Left renal cortex interstitium (tissue), 4 donors: ENCODE measurements around the gene KCNMB2. TPM values are rescaled to one million over a fixed set of nuclear protein-coding genes. Genes with fewer than 3 reads are reported as not detected.

ENCODE experiments used
- DNase-seq, 4 donors: peaks; one replicate each; pipeline ENCODE4 v3.0.0-alpha.2; 2013; ENCODE audit warnings: low read depth in 4 of 4, low spot score in 2 of 4, missing footprints in 1 of 4
- polyA plus RNA-seq, 4 donors: library from polyadenylated mRNA; unstranded; fragments of 120-200 nt; gene quantifications; one replicate each; pipeline ENCODE4 v1.2.1, GENCODE V29; 2013; ENCODE audit not compliant: insufficient read length in 4 of 4

Gene KCNMB2
- polyA plus RNA-seq, 4 donors, result 22.5 to 32.0 (median 29.9) TPM

DNA sequence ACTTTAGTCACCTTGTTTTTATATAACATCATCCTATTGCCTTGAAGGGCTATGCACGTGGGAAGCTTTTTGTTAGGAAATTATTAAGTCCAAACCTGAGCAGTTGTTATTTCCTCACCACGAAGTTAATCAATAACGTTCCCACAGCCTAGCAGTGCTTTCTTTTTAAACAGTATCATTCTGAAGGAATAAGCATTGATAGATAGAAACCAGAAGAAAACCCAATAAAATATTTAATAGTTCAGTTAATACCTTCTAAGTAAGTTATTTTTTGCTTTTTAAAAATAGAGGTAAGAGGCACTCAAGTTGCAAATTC is 149.3 kb downstream of the KCNMB2 start:
- no peak for DNase-seq

DNA sequence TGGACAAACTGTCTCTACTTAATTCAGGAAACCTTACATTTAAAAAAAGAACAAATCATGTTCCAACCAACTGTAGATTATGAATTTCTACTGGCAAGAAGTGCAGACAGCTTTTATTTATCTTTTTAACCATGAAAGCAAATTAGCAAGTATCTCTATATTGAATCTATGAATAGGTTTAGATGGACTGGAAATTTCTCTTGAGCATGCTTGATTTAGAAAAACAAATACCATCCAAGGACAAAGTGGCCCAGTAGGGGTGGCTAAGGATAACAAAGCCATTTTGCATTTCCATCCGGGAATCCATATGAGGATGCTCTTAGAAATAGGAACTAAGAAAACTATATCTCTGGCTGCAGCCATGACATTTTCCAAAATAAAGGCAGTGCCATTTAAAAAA is 150.6 kb downstream of the KCNMB2 start:
- no peak for DNase-seq

DNA sequence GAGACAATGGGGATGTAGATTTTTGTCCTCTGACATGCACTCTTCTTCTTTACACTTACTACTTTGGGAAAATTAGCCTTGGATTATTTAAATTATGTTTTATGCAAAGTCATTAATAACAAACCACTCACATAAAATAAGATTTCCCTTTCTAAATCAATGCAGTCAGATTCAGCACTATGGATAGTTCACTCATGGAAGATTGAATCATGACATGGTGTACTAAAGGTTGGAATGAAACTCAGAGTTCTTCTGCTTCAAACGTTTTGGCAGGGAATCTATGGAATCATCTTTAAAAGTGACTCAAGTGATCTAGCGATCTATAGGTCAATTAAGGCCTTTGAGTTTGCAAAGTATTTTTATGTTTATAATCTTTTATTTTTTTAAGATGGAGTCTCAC is 154.3 kb downstream of the KCNMB2 start:
- DNase-seq, result no peak

DNA sequence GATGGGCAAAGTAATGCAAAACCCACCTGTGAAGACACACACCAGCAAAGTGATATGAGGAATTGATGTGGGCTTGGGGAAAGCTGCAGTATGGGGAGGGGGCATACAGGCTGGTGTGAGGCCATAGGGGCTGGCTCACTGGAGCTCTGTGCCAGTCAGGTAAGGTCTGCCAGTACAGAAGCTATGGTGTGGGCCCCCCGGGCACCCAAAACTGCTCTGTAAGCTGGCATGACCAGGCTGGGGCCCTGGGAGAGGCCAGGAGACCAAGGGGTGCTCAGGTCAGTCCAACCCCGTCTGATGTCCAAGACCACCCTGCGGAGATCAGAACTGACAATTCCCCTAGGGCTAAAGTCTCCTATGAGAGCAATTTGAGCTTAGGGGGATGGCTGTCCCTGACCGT is 163.1 kb downstream of the KCNMB2 start:
- DNase-seq, result no peak

DNA sequence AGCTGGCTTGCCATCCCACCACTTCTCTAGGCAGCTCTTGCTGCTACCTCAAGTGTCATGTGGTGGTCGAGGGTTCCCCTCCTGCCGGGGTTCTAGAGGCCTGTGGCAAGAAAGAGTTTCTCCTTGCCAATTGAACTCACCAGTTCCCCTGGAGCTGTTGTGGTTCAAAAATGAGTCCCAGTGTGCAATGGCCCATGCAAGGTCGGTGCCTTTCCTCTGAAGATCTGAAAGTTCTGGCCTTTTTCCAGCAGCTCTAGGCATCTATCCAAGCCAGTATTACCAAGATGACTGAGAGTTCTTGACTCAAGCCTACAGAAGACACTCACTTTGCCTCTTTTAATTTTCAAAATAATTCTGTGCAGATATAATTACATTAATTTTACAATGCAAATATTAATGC is 163.6 kb downstream of the KCNMB2 start:
- no peak for DNase-seq

DNA sequence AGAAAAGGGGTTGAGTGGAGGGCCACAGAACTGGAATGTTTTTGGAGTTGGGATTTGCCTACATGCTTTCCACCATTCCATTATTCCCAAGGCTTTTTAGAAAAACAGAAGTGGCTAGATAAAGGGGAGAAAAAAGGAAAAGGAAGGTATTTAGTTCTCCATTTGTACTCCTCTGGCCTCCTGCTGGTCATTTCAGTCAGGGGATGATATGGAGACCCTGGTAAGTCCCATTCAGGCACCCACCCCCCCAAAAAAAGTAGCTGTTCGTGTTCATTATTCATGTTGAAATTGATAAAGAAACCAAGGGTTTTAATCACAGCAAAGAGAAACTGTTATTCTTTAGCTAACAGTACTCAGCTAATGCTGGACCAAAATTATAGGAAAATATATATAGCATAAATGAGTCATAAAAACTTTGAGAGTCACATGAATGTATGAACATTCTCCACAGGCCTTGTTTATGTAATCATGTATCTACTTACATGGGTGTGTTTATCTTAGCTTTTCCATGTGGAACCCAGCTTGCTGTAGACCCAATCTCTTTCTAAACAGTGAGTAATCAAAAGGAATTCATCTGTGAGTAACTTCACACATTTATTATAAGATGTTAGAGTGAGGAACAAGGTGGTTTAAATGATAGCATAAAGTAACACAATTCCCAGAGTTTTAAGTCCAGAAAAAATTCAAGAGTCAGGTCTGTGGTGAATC is 167.2 kb downstream of the KCNMB2 start:
- no peak for DNase-seq

DNA sequence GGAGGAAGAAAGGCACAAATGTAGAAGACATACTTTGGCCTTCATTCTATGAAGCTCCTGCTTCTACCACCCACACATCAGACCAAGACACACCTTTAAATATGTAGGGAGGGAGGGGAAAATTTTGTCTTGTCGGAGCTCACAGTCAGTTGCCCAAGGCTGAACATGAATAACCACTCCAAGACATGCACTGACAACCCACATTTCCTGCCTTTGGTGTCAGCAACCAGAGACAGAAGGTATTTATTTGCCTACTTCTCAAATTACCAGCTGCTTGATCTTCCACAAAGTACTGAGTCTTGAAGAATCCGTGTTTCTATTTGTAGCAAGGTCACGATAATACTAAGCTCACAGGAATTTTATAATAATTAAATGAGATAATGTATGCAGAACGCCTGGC is 169.7 kb downstream of the KCNMB2 start:
- no peak for DNase-seq

DNA sequence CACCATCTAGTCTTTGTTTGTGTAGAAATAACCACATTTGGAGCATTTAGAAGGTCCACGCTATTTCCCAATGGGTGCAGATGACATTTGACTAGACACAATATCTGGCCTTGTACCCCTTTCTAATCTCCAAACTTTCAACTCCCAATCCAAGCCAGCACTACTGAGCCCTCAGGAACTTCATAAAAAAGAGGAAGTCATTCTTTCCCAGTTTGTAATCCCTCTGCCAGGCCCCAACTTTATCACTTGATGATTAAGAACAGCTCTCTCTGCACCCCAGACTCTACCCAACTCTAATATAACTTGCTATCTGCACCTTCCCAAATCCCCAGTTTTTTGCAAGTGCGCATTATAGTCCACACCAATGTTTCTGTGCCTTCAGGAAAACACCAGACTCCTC is 170.2 kb downstream of the KCNMB2 start:
- no peak for DNase-seq

DNA sequence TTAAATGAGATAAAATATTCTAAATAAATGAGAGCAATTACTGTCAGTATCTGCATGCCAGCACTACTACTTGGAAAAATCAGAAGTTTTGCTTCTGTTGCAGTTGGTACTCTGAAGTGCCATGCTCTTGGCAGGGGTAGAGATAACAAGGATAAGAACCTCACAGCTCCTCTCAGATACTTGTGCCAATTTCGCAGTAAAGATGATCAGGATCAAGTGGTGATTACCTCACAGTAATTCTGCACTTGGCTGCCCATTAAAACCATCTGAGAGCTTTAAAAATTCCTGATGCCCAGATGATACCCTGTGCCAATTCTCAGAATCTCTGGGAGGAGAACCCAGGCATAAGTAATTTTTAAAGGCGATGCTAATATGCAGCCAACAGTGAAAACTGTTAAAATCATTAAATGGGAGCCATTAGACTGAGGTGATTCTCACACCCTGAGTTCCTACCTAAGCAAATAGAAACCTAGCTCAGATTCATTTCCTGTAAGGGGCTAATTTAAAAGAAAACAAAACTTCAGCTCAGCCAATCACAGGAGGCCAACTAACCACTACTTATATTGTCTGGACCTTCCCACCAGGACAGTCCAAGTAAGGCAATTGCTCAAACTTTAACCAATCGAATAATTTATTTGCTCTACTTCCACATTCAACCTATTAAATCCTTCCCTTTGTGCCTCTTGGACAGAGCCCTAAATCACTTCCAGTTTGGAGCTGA is 171.2 kb downstream of the KCNMB2 start:
- DNase-seq, result no peak

DNA sequence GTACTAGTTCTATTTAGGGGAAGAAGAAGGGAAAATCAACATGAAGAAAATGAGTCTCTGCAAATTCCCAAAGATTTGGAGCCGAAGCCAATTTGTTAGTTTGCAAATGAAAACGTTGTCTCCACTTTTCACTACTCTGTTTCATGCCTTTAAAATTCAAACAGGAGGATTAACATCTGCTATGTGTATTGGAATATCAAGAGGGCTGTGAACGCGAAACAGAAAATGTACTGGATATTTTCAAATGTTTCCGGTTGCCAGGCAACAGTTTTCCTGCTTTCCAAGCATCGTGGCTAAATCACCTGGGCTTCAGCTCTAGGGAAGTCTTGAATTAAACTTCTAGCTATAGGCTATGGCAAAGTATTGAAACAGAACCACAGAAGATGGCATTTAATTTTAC is 172.8 kb downstream of the KCNMB2 start:
- DNase-seq, result peak in 1 of 4 donors; percentile 32

DNA sequence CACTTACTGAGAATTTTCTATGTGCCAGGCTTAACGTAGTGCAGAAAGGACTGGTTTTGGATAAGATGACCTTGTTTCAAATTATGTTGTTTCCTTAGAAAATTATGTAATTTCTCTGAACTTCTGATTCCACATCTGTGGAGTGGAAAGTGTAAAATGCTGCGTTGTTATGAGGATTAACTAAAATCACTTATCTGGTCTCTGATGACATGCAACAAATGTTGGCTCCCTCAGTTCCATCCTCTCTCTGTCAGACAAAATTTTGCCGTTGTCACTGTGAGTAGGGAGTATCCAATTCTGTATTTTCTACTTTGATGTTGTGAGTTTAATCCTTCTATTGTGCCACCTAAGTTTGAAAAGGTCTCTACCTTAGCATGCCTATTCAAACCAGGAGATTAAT is 175.5 kb downstream of the KCNMB2 start:
- DNase-seq, result no peak

DNA sequence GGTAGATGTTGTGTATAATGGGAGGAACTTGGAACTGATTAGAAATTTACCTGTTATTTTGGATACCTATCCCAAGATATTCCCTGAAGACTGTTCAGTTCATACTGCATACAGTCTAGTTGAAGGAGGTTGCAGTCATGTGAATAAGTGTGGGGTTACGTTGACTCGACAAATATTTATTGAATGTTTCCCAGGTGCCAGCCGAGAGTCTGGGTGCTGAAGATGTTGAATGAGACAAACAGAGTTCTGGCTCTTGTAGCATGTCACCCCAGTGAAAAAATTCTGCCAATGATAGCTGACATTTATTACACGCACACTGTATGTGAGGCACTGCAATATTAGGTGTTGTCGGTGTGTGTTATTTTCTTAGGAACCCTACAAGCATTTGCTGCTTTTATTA is 176.0 kb downstream of the KCNMB2 start:
- DNase-seq, result no peak

DNA sequence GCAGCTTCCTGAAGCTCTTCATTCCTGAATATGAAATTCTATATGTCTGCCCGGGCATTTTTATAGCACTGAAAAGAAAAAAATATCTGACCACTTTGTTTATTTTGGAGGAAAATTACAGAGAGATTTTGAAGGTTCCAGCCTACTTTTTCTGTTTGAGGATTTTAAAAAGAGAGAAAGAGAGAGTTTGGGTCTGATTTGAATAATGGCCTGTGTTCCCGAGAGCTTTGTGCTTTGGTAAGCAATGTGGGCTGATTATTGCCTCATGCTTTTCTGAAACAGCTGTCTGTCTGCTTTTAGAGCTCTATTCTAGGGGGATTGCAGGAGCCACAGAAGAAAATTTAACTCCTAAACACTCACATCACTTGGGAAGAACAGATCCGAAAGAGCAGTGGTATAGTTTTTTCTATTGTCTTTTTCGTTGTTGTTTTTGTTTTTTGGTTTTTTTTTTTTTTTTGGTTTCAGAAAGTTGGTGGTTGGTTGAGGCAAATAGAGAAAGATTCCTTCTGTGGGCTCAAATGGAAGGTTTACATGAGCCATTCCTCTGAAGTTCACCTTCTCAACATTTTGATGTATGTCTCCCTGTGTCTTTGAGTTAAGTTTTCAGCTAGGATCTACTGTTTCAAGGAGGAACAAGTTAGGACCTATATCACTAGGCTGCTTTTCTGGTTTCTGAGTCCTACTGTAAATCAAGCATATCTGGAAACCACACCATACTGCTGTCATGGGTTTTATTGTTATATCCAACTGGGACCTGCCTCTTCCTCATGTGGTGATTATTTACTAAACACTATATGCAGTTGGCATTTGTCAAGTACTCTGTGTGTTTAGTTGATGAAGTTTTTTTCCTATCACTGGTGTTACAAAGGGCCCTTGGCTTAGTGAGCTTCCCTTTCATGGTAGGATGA is 178.9 kb downstream of the KCNMB2 start:
- no peak for DNase-seq

DNA sequence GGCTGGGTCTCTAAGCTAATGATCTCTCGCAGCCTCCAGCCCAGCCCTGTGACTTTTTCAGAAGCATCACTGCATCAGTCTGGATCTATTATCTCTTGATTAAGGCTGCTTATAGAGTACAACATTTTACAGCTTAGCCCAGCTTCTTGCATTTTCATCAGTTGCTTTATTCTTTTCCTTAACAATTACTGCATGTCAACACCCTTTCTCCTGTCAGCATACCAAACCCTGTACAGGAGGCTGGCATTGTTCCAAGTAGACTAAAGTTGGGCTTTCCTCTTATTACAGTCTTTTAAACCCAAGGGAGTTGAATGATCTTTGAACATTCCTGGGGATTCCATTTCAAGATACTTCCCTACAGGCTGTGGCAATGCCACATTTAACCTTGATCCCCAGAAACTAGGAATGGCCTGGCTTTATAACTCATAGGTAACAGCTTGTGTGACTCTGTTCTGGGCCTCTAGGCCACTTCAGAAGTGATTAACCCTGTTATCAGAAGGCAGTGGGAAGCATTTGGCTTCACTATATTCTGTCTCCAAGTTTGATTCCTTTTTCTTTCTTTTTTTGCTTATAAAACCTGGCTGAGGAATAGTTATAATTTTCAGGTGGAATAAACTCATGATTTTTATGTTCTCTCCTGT is 182.9 kb downstream of the KCNMB2 start:
- DNase-seq, result no peak

DNA sequence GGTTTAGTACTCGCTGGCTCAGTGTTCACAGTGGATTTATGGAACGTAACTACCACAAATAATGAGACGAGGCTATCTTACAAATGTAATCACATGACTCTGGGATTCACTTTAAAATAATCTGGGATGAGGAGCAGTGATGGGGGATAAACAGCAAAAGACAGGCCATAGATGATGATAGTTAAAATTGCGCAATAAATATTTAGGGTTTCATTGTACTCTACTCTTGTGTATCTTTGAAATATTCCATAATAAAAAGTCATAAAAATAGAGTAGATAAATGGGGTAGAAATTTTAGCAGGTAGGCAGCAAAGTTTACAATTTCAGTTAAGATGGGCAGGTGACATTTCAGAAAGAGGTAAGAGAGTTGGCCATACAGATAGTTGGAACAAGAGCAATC is 196.6 kb downstream of the KCNMB2 start:
- DNase-seq, result no peak

DNA sequence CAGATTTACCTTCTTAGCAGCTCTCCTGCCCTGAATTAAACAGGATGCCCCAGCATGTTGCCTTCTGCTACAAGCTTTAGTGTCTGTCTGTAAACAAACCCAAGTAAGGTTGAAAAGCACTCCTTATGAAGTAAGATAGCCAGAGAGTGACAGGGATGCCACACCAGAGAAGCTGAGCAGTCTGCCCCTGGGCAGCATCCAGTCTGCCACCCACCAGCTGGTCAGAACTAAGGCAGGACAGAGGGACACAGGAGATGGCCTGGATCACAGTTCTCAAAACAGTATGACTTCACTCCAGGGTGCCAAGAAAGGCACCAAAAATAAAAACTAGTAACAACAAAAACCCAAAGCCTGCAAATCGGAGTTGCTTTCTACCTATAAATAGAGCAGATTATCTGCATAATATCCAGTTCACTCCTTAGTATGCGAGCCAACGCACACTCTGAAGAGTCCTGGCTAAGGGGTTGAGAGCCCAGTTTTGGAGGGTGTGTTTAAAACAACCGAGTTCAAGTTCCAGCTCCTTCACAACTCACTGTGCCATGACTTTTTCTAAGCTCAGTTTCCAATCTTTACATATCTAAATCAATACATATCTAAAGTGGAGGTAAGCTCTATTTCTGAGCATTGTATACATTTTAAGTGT is 198.9 kb downstream of the KCNMB2 start:
- DNase-seq, result no peak

DNA sequence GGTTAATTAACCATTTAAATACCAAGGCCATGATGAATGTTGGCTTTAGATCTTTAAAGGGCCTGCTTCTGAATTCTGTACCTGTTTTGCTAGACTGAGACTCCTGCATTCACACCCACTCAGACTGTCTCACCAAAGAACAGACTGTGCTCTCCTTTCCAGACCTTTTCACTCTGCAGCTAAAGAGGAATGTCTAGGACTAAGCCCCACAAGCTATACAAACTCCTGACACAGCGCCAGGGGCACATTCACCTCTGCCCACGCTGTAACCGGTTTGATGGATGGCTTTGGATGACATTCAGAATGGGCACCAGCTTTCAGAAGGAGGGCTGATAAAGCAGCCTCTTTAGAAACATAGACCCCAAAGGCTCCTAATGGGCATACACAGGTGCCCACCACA is 200.1 kb downstream of the KCNMB2 start:
- DNase-seq, result no peak

DNA sequence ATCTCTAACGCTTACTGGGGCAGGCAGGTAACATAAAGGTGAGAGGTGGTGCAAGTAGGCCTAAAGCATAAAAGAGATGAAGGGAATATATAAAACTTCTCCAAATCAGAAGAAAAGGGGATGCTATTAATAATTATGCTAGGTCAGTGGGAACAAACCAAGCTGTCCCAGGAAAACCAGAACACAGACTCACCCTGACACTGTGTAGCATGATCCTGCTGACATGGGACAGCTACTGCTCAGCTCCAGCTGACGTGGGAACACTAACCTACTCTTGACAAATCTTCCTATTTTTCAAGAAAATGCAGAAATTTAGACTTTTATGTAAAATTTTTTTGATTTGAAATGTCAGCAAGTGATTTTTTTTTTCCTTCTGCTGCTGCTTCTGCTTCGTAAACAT is 203.5 kb downstream of the KCNMB2 start:
- no peak for DNase-seq

DNA sequence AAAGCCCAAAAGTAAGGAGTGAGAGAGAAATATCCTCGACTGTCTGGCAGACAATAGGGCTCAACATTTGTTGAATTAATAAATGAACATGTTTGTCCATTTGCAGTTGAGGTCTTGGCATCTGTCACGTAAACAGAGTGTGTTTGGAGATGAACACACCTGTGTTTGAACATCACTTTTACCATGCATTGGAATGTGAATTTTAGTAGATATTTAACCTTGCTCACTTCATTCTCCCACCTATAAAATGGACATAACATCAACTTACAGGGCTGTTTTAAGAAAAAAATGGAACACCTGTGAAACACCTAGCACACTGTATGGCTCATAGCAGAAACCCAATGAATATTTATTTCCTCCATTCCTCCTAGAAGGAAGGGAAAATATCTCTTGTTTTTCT is 204.8 kb downstream of the KCNMB2 start:
- no peak for DNase-seq

DNA sequence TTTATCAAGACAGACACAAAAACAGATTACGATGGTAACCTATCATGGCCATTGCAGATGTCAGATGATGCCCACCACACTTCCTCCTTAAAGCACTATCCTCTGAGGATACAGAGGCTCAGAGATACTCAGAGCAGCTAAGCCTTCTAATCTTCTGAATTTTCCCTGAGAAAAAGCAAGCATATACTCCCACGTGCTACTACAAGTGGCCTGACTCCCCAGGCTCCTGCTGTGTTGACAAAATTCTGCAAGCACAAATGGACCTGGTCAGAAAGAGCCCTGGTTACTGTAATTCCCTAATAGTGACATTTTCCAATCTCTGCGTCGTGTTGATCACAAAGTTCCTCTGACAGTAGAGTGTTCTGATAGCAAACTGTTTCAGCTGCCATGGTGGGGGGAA is 207.1 kb downstream of the KCNMB2 start:
- no peak for DNase-seq
